ENCODE results near the gene GSPT1. TPM values are rescaled to one million over a fixed set of nuclear protein-coding genes. Genes with fewer than 3 reads are reported as not detected.

Gene GSPT1
- total RNA-seq, 1 experiment from 2014 or later = 216 TPM

DNA sequence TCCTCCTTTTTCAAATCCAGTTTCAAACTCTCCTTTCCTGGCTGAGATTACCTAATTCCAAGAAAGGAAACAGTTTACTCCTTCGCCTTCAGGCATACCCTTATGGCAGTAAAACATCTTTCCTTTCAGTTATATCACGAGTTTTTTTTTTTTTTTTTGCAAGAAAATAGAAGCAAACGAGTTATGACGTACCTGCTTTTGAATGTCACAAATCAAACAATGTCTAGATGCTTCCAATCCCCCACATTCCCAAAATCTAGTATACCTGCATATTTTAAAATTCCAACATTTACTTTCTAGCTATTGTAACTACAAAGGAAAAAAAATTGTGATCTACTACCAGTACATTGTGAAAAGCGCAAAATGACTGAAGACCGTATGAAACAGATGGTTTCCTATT, 28.9 kb downstream of the GSPT1 start:
- H3K36me3 ChIP-seq (ENCODE audit: insufficient read depth, low read length, poor library complexity, severe bottlenecking) = peaks cover 77% of the 10 kb centered on the region

DNA sequence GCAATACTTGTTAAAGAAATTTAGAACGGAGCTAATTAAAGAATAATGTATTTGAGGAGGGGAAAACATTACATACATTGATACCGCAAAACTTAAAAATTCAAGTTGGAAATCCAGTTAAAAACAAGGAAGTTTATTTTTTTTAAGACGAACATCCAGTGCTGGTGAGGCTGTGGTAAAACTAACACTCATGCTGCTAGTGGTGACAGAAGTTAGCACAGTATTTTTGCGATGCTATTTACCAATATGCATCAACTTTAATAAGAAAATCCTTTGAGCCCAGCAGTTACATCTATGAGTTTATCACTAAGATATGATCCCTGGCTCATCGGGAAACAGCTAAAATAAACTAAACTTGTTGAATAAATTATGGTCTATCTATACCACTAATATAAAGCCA, 31.7 kb downstream of the GSPT1 start:
- H3K36me3 ChIP-seq (ENCODE audit: insufficient read depth, low read length, poor library complexity, severe bottlenecking) = peaks cover 83% of the 10 kb centered on the region
- no peaks in the 10 kb centered on the region for H3K4me1 ChIP-seq (ENCODE audit: insufficient read depth, low read length, poor library complexity, severe bottlenecking)
- H3K27ac ChIP-seq (ENCODE audit: low read depth, low read length, poor library complexity, severe bottlenecking) = no peak overlapping the region
- POLR2A ChIA-PET (ENCODE audit: low non-redundant PET) = no interaction called here
- CTCF ChIA-PET = no interaction called here
- H3K4me3 ChIP-seq (ENCODE audit: low read depth, low read length, poor library complexity, severe bottlenecking) = no peak overlapping the region
- no TSS peak for BruUV-seq (replicated peaks)
- no peak for DNase-seq (ENCODE audit: low spot score)
- TF ChIP-seq EZH2 (IDR thresholded peaks at IDR 0.05; ENCODE audit: borderline replicate concordance, low read depth, low read length, poor library complexity, severe bottlenecking) (no peak), CTCF (conservative IDR thresholded peaks at IDR 0.05; ENCODE audit: low read depth, low read length) (no peak)
- no peaks in the 10 kb centered on the region for H3K9me3 ChIP-seq (ENCODE audit: low read depth, low read length, poor library complexity, severe bottlenecking)
- intact Hi-C loops (cut with micrococcal nuclease; ENCODE audit: unreplicated experiment) = no loop called here
- H3K27me3 ChIP-seq (replicated peaks; ENCODE audit: insufficient read depth, low read depth, low read length, poor library complexity) = no peaks in the 10 kb centered on the region

More for the DNA sequence above, 28.9 kb downstream of the GSPT1 start:
- Histone ChIP-seq H3K27ac (ENCODE audit: low read depth, low read length, poor library complexity, severe bottlenecking) (no peak overlapping the region), H3K4me1 (ENCODE audit: insufficient read depth, low read length, poor library complexity, severe bottlenecking) (peaks cover 6% of the 10 kb centered on the region), H3K9me3 (ENCODE audit: low read depth, low read length, poor library complexity, severe bottlenecking) (no peaks in the 10 kb centered on the region), H3K27me3 (replicated peaks; ENCODE audit: insufficient read depth, low read depth, low read length, poor library complexity) (no peaks in the 10 kb centered on the region), H3K4me3 (ENCODE audit: low read depth, low read length, poor library complexity, severe bottlenecking) (no peak overlapping the region)
- TF ChIP-seq EZH2 (IDR thresholded peaks at IDR 0.05; ENCODE audit: borderline replicate concordance, low read depth, low read length, poor library complexity, severe bottlenecking) = no peak
- TF ChIP-seq CTCF (conservative IDR thresholded peaks at IDR 0.05; ENCODE audit: low read depth, low read length) = no peak
- CTCF ChIA-PET = no interaction called here
- no peak for DNase-seq (ENCODE audit: low spot score)
- POLR2A ChIA-PET (ENCODE audit: low non-redundant PET) = no interaction called here
- intact Hi-C loops (cut with micrococcal nuclease; ENCODE audit: unreplicated experiment) = no loop called here
- no TSS peak for BruUV-seq (replicated peaks)

DNA sequence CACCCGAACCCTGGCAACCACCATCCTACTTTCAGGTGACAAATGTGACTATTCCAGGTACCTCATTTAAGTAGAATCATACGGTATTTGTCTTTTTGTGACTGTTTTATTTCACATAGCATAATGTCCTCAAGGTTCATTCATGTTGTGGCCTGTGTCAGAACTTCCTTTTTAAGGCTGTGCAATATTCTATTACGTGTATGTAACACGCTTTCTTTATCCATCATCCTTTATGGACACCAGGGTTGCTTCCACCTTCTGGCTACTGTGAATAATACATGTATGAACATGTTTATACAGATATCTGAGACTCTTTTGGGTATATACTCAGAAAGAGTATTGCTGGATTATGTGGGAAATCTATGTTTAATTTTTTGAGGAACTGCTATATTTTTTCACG, 35.7 kb downstream of the GSPT1 start:
- no TSS peak for BruUV-seq (replicated peaks)
- H3K36me3 ChIP-seq (ENCODE audit: insufficient read depth, low read length, poor library complexity, severe bottlenecking) = peaks cover 74% of the 10 kb centered on the region
- CTCF ChIA-PET = no interaction called here
- DNase-seq (ENCODE audit: low spot score) = no peak
- H3K27me3 ChIP-seq (replicated peaks; ENCODE audit: insufficient read depth, low read depth, low read length, poor library complexity) = no peaks in the 10 kb centered on the region
- no peak overlapping the region for H3K4me3 ChIP-seq (ENCODE audit: low read depth, low read length, poor library complexity, severe bottlenecking)
- no peak overlapping the region for H3K27ac ChIP-seq (ENCODE audit: low read depth, low read length, poor library complexity, severe bottlenecking)
- TF ChIP-seq EZH2 (IDR thresholded peaks at IDR 0.05; ENCODE audit: borderline replicate concordance, low read depth, low read length, poor library complexity, severe bottlenecking) = no peak
- no peaks in the 10 kb centered on the region for H3K4me1 ChIP-seq (ENCODE audit: insufficient read depth, low read length, poor library complexity, severe bottlenecking)
- no peaks in the 10 kb centered on the region for H3K9me3 ChIP-seq (ENCODE audit: low read depth, low read length, poor library complexity, severe bottlenecking)
- POLR2A ChIA-PET (ENCODE audit: low non-redundant PET) = no interaction called here
- intact Hi-C loops (cut with micrococcal nuclease; ENCODE audit: unreplicated experiment) = no loop called here

- H3K9me3 ChIP-seq (ENCODE audit: low read depth, low read length, poor library complexity, severe bottlenecking) = no peaks in the 10 kb centered on the region
- peaks cover under 1% of the 10 kb centered on the region for H3K4me1 ChIP-seq (ENCODE audit: insufficient read depth, low read length, poor library complexity, severe bottlenecking)
- H3K4me3 ChIP-seq (ENCODE audit: low read depth, low read length, poor library complexity, severe bottlenecking) = no peak overlapping the region
- no peak for DNase-seq (ENCODE audit: low spot score)
- no peak overlapping the region for H3K27ac ChIP-seq (ENCODE audit: low read depth, low read length, poor library complexity, severe bottlenecking)
- POLR2A ChIA-PET (ENCODE audit: low non-redundant PET) = no interaction called here
- no peaks in the 10 kb centered on the region for H3K27me3 ChIP-seq (replicated peaks; ENCODE audit: insufficient read depth, low read depth, low read length, poor library complexity)
- intact Hi-C loops (cut with micrococcal nuclease; ENCODE audit: unreplicated experiment) = loop anchor here (10.0 kb wide), 1 partner anchor 187 kb away; no protein-coding TSS in a partner anchor
- CTCF ChIA-PET = no interaction called here
- peaks cover 73% of the 10 kb centered on the region for H3K36me3 ChIP-seq (ENCODE audit: insufficient read depth, low read length, poor library complexity, severe bottlenecking)
- no TSS peak for BruUV-seq (replicated peaks)
- TF ChIP-seq EZH2 (IDR thresholded peaks at IDR 0.05; ENCODE audit: borderline replicate concordance, low read depth, low read length, poor library complexity, severe bottlenecking) (no peak), CTCF (conservative IDR thresholded peaks at IDR 0.05; ENCODE audit: low read depth, low read length) (no peak)
Observed at GRCh38 chr16:11877374-11877773, 38.4 kb downstream of the GSPT1 start.

Data from A673 (cell line).